RWPE1 (cell line): ENCODE data around the gene PLOD1.
"Not testable (repeated sequence)": the region's sequence is repeated elsewhere in the genome, so short reads cannot be mapped to it uniquely, and the experiment has no call there.

Experiments used
- CTCF ChIA-PET: fragments of 350-600 bp; sonication (Branson Sonifier 250); formaldehyde crosslinking; extraction: SDS; loops from one replicate; lab custom pipeline; 2021; lab: Yijun Ruan, JAX
- POLR2A ChIA-PET: fragments of 400-600 bp; formaldehyde crosslinking; extraction: SDS; loops from one replicate; lab custom pipeline; 2020; ENCODE audit warnings: antibody characterized with exemption; ENCODE audit not compliant: low non-redundant PET; lab: Yijun Ruan, JAX
- DNase-seq: peaks from one replicate; pipeline ENCODE4 v3.0.0; 2012; ENCODE audit warnings: low spot score
- H3K27ac ChIP-seq: fragments of 450-650 bp; 2 replicates; pipeline ENCODE4 v1.5.1; 2017
- CTCF ChIP-seq: fragments of 450-650 bp; conservative IDR thresholded peaks from 2 replicates; pipeline ENCODE4 v1.5.1; 2017; ENCODE audit warnings: low read depth, mild to moderate bottlenecking

The PLOD1 gene

GRCh38 chr1:11891433-11892186 is 42.9 kb upstream of the PLOD1 start:
- ChIA-PET POLR2A (interaction anchor here (0.7 kb wide), 1 partner anchor 56 kb away, joined by 3 read pairs; no protein-coding TSS in a partner anchor), CTCF (interaction anchor here (0.6 to 1.6 kb wide), 4 partner anchors 12 to 281 kb away, joined by 3 to 6 read pairs (median 4); no protein-coding TSS in a partner anchor)
- DNase-seq: no peak
- no peak for TF ChIP-seq CTCF
- H3K27ac ChIP-seq: no peak overlapping the region

DNA sequence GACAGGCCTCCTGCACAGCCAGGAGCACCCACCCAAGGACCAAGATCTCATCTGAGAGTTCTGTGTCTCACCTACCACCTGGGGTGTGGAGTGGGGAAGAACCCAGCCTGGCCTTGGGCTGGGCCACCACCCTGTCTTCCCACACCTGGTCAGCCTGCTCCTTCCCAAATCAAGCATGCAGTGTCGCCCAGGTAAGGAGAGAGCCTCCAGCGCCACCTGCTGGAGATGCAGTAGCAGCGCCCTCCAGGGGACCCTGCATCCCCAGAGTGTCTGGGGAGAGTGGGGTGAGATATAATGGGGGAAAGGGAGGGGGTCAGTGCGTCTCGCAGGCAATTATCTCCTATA is 40.6 kb upstream of the PLOD1 start:
- POLR2A ChIA-PET: no interaction called here
- H3K27ac ChIP-seq: no peak overlapping the region
- peak; percentile 83 for TF ChIP-seq CTCF
- CTCF ChIA-PET: interaction anchor here (1.0 to 1.4 kb wide), 2 partner anchors 11 to 17 kb away, joined by 3 read pairs; no protein-coding TSS in a partner anchor
- peak; percentile 84 for DNase-seq

- POLR2A ChIA-PET, H3K27ac ChIP-seq, DNase-seq: not testable (repeated sequence)
- CTCF ChIA-PET: interaction anchor here (0.8 kb wide), 1 partner anchor 14 kb away, joined by 4 read pairs; no protein-coding TSS in a partner anchor
These were observed 40.0 kb upstream of the PLOD1 start for GRCh38 chr1:11894501-11894900.

- no peak for TF ChIP-seq CTCF
- no peak overlapping the region for H3K27ac ChIP-seq
- ChIA-PET CTCF (no interaction called here), POLR2A (interaction anchor here (1.1 kb wide), 1 partner anchor 10 kb away, joined by 4 read pairs; no protein-coding TSS in a partner anchor)
- no peak for DNase-seq
These were observed 36.3 kb upstream of the PLOD1 start for GRCh38 chr1:11898086-11898785.

DNA sequence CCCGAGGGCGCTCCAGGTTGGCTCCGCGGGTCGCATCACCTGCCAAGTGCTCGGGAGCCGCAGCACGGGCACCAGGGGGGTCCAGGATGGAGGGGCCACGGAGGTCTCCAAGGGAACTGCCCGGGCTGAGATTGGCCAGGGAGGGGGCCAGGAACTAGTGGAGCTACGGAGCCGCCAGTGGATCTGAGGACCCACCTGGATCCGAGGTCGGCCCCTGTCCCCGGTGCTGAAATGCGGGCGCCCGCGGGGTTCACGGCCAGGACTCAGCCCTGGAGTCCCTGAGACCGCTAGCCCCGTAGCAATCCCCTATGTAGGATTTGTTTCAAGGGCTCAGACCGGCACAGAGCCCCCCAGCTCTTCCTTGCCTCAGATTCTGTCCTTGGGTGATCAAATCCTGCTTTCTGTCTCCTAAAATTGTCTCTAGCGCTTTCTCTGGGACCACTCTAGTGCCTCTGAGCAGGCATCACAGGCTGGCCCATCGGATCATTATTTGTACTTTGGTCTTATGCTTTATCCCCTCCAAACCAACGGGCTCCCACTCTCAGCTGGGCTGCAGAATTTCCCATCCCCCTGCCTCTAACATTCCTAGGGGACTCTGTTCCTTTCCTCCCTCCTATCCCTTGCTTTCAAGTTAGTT is 35.6 kb upstream of the PLOD1 start:
- POLR2A ChIA-PET: interaction anchor here (1.1 kb wide), 1 partner anchor 9 kb away, joined by 4 read pairs; no protein-coding TSS in a partner anchor
- CTCF ChIA-PET: interaction anchor here (0.6 kb wide), 1 partner anchor 188 kb away, joined by 4 read pairs; no protein-coding TSS in a partner anchor

DNA sequence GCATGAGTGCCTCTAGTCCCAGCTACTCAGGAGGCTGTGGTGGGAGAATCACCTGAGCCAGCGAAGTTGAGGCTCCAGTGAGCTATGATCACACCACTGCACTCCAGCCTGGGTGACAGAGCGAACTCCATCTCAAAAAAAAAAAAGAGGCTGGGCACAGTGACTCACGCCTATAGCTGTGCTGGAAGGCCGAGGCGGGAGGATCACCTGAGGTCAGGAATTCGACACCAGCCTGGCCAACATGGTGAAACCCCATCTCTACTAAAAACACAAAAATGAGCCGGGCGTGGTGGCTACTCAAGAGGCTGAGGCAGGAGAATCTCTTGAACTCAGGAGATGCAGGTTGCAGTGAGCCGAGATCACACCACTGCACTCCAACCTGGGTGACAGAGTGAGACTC is 33.1 kb upstream of the PLOD1 start:
- CTCF ChIA-PET: interaction anchor here (0.6 kb wide), 1 partner anchor 66 kb away, joined by 3 read pairs; no protein-coding TSS in a partner anchor
- POLR2A ChIA-PET, H3K27ac ChIP-seq, DNase-seq: not testable (repeated sequence)

More for the DNA sequence above, 35.6 kb upstream of the PLOD1 start:
- peak; percentile 25 for DNase-seq
- H3K27ac ChIP-seq: no peak overlapping the region
- TF ChIP-seq CTCF: no peak

DNA sequence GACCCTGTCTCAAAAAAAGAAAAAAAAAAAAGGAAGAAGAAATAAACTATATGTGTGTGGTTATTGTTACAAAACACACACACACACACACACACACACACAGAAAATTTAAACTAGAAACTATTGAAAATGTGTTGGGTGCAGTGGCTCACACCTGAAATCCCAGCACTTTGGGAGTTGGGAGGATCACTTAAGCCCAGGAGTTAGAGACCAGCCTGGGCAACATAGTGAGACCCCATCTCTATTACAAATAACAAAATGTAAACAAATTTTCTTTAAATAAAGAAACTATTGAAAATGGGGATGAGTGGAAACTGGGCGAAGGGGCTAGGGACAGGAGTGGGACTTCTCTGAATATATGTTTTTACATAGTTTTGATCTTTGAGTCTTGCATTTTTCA is 31.3 kb upstream of the PLOD1 start:
- ChIA-PET CTCF (interaction anchor here (0.7 kb wide), 1 partner anchor 293 kb away, joined by 4 read pairs; no protein-coding TSS in a partner anchor), POLR2A (no interaction called here)
- no peak for TF ChIP-seq CTCF
- DNase-seq: no peak
- H3K27ac ChIP-seq: no peak overlapping the region

DNA sequence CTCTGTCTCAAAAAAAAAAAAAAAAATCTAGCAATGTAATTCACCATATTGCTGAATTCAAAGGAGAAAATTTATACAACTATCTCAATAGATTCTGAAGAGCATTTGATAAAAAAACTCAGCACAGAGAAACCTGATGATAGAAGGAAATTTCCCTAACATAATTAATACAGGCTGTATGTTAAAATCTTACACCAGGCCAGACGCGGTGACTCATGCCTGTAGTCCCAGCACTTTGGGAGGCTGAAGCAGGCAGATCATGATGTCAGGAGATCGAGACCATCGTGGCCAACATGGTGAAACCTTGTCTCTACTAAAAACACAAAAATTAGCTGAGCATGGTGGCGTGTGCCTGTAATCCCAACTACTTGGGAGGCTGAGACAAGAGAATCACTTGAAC is 30.4 kb upstream of the PLOD1 start:
- DNase-seq, H3K27ac ChIP-seq, POLR2A ChIA-PET: not testable (repeated sequence)
- CTCF ChIA-PET: interaction anchor here (0.7 kb wide), 1 partner anchor 294 kb away, joined by 4 read pairs; no protein-coding TSS in a partner anchor
